GM12872 (cell line): Measurements from ENCODE around the gene CAMK4.

Experiments used
- CTCF ChIP-seq: IDR thresholded peaks from 3 replicates; pipeline ENCODE4 v1.5.1; 2011; ENCODE audit warnings: low read depth, mild to moderate bottlenecking, low read length, moderate library complexity; ENCODE audit not compliant: insufficient read depth

Gene CAMK4

DNA sequence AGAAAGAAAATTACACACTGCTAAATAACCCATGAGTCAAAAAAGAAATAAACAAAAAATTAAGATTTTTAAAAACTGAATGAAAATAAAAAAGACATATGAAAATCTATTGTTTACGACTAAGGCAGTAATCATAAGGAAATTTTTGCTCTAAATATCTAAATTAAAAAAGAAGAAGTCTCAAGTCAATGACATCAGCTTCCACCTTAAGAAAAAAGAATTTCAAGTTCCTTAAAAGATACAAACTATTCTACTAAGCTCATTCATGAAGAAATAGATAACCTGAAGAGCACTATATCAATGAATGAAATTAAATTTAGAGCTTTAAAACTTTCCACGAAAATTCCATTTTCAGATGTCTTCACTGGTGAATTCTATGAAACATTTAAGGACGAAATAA is 303.9 kb downstream of the CAMK4 start:
- TF ChIP-seq CTCF, result no peak

- no peak for TF ChIP-seq CTCF
Observed at GRCh38 chr5:111530298-111530740, 306.1 kb downstream of the CAMK4 start.

- no peak for TF ChIP-seq CTCF
Observed at GRCh38 chr5:111532886-111533582, 308.9 kb downstream of the CAMK4 start.

- no peak for TF ChIP-seq CTCF
Observed at GRCh38 chr5:111535879-111536549, 311.8 kb downstream of the CAMK4 start.

DNA sequence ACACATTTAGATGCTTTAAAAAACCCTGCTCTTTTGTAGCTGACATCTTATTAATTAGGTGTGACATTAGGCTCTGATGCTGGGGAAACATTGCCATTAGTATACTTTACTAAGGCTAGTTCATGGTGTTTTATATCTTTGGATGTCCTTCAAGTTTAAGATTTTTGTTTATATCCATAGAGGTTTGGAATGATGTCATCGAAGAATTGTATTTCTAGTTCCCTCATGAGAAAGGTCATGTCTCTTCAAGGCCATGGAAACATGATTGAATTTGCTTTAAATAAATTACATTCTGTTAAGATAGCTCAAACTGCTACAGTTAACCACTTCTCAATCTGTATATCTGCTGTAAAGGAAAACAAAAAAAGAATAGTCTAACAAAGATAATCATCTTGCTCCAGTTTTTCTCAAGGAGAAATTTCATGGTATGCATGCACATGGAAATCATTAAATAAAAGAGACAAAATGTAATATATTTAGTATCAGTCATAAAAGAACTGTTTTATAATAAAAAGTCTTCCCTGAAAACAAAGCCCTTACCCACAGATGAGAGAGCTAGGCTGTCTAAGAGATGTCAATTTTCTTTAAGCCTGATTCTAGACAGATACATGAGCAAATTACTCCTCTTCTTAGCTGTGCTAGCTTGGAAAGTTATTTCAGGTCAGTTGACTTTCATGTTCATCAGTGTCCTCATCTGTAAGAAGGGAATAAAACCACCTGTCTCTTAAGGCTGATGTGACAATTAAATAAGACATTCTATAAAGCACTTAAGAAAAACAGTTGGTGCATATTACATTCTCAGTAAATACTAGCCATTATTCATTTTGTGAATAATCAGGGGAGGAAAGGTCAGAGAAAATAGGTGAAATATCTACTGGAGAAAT is 313.2 kb downstream of the CAMK4 start:
- TF ChIP-seq CTCF, result no peak
